Fibroblast of lung (primary cell): ENCODE measurements around the gene ATRIP.

Source experiments
- CTCF ChIP-seq, 2 donors: IDR thresholded peaks in 1 of 2; conservative IDR thresholded peaks in 1 of 2; 1 replicate in 1 of 2; 2 replicates in 1 of 2; pipeline ENCODE4 v1.5.1; 2011 to 2012; ENCODE audit warnings: low read length in 2 of 2, control low read depth in 1 of 2, inconsistent platforms in 1 of 2, low read depth in 1 of 2, mild to moderate bottlenecking in 1 of 2
- EZH2 ChIP-seq: IDR thresholded peaks from 2 replicates; pipeline ENCODE4 v1.5.1; 2012; ENCODE audit warnings: low read length, control low read depth, mild to moderate bottlenecking; ENCODE audit errors: missing control alignments

DNA sequence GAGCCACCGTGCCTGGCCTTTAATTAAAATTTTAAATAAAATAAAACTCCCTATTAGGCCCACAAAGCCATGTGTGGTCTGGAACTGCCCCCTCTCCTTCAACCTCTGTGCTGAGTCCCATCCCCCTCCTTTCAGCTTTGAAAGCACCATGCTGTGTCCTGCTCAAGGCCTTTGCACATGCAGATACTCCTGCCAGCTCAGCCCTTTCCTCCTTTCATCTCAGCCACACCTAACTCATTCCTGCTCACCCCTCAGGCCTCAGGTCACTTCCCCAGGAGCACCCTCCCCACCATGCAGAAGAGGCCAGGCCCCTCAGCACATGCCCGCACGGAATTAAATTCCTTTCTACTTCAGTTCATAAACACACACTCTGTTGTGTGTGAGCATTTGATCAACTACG is 28.1 kb downstream of the ATRIP start:
- TF ChIP-seq CTCF (conservative IDR thresholded peaks at IDR 0.05 in 1 of 2, IDR thresholded peaks at IDR 0.05 in 1 of 2; ENCODE audit: low read depth in 1 of 2, low read length in 2 of 2) (no peak), EZH2 (no peak)
